ENCODE data around the gene TNNT3. TPM values are rescaled to one million over a fixed set of nuclear protein-coding genes. Genes with fewer than 3 reads are reported as not detected.
A peak's percentile ranks its signal among the peaks of the same experiment; 100 is the strongest.

Gene TNNT3
- total and polyA plus RNA-seq, 3 donors from 2014 or later: 8.1 to 16.1 (median 13.1) TPM

DNA sequence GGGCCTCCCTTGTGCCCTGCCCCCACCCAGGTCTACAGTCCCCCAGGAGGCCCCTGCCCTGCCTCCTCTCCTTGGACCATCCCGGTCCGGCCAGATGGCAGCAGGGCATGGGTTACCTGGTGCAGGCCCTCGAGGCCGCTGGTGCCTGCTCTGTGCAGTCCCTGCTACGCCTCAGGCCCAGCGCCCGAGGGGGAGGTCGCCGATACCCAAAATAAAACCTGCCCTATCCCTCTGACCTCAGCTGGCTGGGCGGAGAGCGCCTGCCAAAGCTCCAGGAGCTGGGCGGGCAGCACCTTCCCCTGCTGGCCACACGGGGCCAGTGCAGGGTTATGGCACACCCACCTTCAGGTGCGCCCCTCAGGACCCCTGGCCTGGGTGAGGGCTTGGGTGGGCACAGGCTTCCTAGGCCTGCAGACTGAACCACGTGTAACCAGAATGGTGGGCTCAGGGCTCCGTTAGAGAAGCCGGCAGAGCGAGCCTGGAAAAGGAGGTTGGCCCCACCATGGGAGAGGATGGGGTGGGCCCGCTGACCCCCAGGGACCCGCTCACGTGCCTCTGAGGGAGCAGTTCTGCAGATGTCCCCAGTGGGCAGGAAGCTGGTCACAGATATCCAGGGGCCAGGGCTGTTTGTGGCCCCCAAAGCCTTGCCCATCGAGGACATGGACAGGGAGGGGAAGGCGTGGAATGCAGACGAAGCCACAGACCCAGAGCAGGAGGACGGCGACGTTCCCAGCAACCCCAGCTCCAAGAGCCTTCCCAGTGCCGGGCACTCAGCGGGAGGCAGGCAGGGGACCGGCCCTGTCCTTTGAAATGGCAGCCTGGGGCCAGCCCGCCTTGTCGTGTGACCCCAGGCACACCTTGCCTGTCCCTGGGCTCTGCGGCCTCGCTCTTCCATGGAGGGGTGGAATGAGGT, 1.7 kb upstream of the TNNT3 start:
- WGBS, 2 donors: 86 to 88% methylated on average over 14 to 30 of the region's 34 CpGs
- TF ChIP-seq, protein P1, sequence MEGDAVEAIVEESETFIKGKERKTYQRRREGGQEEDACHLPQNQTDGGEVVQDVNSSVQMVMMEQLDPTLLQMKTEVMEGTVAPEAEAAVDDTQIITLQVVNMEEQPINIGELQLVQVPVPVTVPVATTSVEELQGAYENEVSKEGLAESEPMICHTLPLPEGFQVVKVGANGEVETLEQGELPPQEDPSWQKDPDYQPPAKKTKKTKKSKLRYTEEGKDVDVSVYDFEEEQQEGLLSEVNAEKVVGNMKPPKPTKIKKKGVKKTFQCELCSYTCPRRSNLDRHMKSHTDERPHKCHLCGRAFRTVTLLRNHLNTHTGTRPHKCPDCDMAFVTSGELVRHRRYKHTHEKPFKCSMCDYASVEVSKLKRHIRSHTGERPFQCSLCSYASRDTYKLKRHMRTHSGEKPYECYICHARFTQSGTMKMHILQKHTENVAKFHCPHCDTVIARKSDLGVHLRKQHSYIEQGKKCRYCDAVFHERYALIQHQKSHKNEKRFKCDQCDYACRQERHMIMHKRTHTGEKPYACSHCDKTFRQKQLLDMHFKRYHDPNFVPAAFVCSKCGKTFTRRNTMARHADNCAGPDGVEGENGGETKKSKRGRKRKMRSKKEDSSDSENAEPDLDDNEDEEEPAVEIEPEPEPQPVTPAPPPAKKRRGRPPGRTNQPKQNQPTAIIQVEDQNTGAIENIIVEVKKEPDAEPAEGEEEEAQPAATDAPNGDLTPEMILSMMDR (IDR thresholded peaks at IDR 0.05): peak; percentile 25 to 59 (median 50)
- TF ChIP-seq POLR2A (IDR thresholded peaks at IDR 0.05): no peak
- H3K4me1 ChIP-seq: peaks cover 24% of the 10 kb centered on the region
- no peaks in the 10 kb centered on the region for H3K27me3 ChIP-seq
- H3K27ac ChIP-seq: no peak overlapping the region
- intact Hi-C loops (cut with DNase I; ENCODE audit: low total_unique reads): no loop called here
- no peaks in the 10 kb centered on the region for H3K9me3 ChIP-seq
- no peaks in the 10 kb centered on the region for H3K36me3 ChIP-seq (ENCODE audit: low read depth, missing control alignments)
- no peak for DNase-seq
- H3K4me3 ChIP-seq: no peak overlapping the region

DNA sequence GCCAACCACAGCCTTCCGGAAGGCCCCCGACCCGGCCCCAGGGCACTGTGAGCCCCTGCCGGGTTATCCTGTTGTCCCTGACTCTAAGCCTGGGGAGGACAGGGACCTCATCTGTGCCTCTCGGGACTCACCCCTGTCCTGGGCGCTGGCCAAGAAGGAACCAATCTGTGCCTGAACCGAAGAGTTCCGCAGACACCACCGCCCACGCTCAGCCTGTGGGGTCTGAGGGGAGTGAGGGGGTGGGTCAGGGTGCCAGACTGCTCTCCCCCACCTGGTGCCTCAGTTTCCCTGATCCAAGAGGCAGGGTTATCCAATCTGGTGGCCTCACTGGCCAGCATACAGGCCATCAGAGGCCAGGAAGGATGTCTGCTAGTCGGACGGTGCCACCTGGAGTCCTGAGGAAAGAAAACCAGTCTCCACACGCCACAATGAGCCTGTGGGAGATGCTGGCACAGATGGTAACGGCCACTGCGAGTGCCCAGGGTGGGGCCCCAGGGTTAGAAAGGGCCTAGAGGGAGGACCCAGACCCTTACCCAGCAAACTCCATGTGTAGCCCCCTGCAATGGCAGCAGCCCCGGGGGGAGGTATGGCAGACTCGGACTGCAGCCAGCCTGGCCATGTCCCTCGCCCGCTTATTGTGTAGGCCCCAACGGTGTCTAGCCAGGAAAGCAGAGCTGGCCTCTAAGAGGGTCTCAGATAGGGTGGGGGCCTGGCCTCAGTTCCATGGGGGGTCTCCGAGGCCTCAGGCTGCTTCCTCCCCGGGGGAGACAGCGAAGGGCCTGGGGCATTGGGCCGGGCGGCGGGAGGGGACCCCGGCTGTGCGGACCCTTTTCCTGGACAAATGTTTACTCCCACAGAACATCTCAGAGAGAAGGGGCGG, 827 bp upstream of the TNNT3 start:
- WGBS, 2 donors: 72 to 89% methylated on average over 6 to 29 of the region's 29 CpGs
- Histone ChIP-seq H3K27me3 (no peaks in the 10 kb centered on the region), H3K4me3 (no peak overlapping the region), H3K4me1 (peaks cover 25% of the 10 kb centered on the region), H3K36me3 (ENCODE audit: low read depth, missing control alignments) (no peaks in the 10 kb centered on the region), H3K9me3 (no peaks in the 10 kb centered on the region), H3K27ac (no peak overlapping the region)
- TF ChIP-seq POLR2A (IDR thresholded peaks at IDR 0.05): no peak
- TF ChIP-seq, protein P1 (IDR thresholded peaks at IDR 0.05): no peak
- intact Hi-C loops (cut with DNase I; ENCODE audit: low total_unique reads): no loop called here
- no peak for DNase-seq

DNA sequence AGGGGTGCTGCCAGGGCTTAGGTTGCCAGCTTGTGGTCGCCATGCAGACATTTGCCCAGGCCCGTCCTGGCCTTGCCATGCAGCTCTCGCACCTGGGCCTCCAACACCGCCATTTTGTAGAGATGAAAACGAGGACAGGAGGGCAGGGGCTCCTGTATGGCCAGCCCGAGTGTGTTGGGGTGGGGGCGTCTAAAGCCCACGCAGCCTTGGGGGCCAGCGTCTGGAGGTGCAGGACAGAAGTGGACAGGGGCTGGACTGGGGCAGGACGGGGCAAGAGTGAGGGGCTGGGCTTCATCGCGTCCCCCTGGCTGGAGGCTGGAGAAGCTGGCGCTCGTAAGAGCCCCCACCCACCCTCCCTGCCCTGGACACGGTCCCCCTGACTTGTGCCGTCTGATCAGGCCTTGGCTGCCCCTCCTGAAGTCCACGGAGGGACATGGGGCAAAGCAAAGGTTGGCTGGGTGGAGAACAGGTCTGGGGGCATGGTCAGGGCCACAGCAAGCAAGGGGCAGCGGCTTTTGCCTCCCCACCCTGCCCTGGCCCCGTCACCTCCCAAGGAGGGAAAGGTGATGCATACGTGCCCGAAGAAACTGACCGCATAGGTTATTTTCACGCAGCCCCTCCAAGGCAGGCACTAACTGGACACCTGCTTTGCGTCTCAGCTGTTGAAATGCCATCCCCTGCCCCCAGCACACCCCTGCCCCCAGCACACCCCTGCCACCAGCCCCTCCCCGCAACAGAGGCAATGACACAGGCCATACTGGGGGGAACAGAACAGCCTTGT, 815 bp downstream of the TNNT3 start:
- Histone ChIP-seq H3K4me1 (peaks cover 25% of the 10 kb centered on the region), H3K4me3 (no peak overlapping the region), H3K27me3 (no peaks in the 10 kb centered on the region), H3K27ac (peak overlapping the region in 1 of 2 donors; percentile 87), H3K9me3 (no peaks in the 10 kb centered on the region), H3K36me3 (ENCODE audit: low read depth, missing control alignments) (no peaks in the 10 kb centered on the region)
- DNase-seq: no peak
- no peak for TF ChIP-seq POLR2A (IDR thresholded peaks at IDR 0.05)
- TF ChIP-seq, protein P1 (IDR thresholded peaks at IDR 0.05): no peak
- WGBS, 2 donors: 90 to 92% methylated on average over 16 to 25 of the region's 25 CpGs
- intact Hi-C loops (cut with DNase I; ENCODE audit: low total_unique reads): no loop called here

DNA sequence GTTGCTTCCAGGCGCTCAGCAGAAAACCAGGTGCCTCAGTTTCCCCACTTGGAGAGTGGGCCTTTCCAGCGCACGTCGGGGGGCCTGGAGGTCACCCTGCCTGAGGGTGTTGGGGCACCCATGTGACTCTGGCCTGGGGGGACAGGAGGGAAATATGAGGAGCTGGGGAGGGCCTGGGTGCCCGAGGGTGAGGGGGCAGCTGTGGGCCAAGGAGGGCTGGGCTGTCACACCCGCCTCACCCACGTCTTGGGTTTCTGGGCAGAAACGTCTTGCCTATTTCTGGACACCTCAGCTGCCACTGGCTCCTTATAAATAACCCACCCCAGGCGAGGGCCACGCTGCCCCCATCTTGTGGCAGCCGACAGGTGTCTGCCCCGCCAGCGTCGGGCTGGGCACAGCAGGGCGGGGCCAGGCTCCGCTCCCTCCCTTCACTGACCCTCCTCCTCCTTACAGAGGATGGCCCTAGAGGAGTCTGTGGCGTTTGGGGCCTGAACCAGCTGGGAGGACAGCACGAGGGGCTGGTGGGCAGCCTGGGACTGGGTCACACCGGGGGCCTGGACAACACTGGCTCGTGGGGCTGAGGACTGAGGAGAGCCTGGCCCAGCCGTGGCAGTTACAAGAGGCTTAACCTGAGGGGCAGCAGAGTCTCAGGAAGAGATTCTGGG, 1.5 kb downstream of the TNNT3 start:
- H3K27me3 ChIP-seq: no peaks in the 10 kb centered on the region
- peaks cover 25% of the 10 kb centered on the region for H3K4me1 ChIP-seq
- no peaks in the 10 kb centered on the region for H3K36me3 ChIP-seq (ENCODE audit: low read depth, missing control alignments)
- intact Hi-C loops (cut with DNase I; ENCODE audit: low total_unique reads): no loop called here
- 79 to 88% methylated on average over 9 to 21 of the region's 21 CpGs for WGBS, 2 donors
- no peak for TF ChIP-seq POLR2A (IDR thresholded peaks at IDR 0.05)
- TF ChIP-seq, protein P1 (IDR thresholded peaks at IDR 0.05): no peak
- H3K4me3 ChIP-seq: no peak overlapping the region
- peak overlapping the region; percentile 34 to 87 for H3K27ac ChIP-seq
- DNase-seq: no peak
- no peaks in the 10 kb centered on the region for H3K9me3 ChIP-seq

Data from testis (tissue), 3 donors.